ENCODE data around the gene ARL4C. TPM values are rescaled to one million over a fixed set of nuclear protein-coding genes. Genes with fewer than 3 reads are reported as not detected.

Gene ARL4C
- total RNA-seq, 6 donors from 2014 or later = 16.6 to 33.1 (median 20.1) TPM

DNA sequence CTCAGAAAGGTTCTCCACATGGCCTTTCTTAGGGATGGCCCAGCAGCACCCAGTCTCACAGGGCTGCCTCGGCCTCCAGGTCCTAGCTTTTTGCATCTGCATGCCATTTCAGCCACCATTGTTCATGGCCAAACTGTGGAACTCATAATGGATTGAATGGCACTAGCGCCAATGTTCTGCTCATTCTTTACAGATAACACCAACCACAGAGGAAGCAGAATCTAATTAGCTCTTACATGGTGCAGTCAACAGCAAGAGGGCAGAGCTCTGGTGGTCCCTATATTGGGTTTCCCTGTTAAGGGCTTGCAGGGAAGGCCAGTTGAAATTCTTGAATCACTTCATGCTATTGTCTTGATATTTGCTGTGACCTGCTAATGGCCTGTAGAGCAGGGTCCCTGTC is 45.6 kb downstream of the ARL4C start:
- WGBS, 2 donors = 93 to 95% methylated on average over 2 of the region's 2 CpGs
- TF ChIP-seq POLR2A (IDR thresholded peaks at IDR 0.05) (no peak), POLR2AphosphoS5 (IDR thresholded peaks at IDR 0.05) (no peak), EP300 (IDR thresholded peaks at IDR 0.05) (no peak)
- TF ChIP-seq, protein P1, sequence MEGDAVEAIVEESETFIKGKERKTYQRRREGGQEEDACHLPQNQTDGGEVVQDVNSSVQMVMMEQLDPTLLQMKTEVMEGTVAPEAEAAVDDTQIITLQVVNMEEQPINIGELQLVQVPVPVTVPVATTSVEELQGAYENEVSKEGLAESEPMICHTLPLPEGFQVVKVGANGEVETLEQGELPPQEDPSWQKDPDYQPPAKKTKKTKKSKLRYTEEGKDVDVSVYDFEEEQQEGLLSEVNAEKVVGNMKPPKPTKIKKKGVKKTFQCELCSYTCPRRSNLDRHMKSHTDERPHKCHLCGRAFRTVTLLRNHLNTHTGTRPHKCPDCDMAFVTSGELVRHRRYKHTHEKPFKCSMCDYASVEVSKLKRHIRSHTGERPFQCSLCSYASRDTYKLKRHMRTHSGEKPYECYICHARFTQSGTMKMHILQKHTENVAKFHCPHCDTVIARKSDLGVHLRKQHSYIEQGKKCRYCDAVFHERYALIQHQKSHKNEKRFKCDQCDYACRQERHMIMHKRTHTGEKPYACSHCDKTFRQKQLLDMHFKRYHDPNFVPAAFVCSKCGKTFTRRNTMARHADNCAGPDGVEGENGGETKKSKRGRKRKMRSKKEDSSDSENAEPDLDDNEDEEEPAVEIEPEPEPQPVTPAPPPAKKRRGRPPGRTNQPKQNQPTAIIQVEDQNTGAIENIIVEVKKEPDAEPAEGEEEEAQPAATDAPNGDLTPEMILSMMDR (IDR thresholded peaks at IDR 0.05) = no peak
- H3K27ac ChIP-seq = no peak overlapping the region
- H3K27me3 ChIP-seq = no peaks in the 10 kb centered on the region
- no peak overlapping the region for H3K4me3 ChIP-seq
- H3K36me3 ChIP-seq = no peaks in the 10 kb centered on the region
- H3K4me1 ChIP-seq = peaks cover 5% of the 10 kb centered on the region in 4 donors
- ATAC-seq (ENCODE audit: low FRiP score in 2 of 2) (no peak), DNase-seq (no peak)
- H3K9me3 ChIP-seq = no peaks in the 10 kb centered on the region

GRCh38 chr2:234450431-234451124 is 46.3 kb downstream of the ARL4C start:
- ATAC-seq (ENCODE audit: low FRiP score in 2 of 2) (no peak), DNase-seq (no peak)
- H3K4me1 ChIP-seq = peaks cover 5 to 10% (median 9%) of the 10 kb centered on the region in 4 donors
- no peak for TF ChIP-seq POLR2A (IDR thresholded peaks at IDR 0.05)
- TF ChIP-seq, protein P1 (IDR thresholded peaks at IDR 0.05) = no peak
- no peaks in the 10 kb centered on the region for H3K36me3 ChIP-seq
- H3K27ac ChIP-seq = no peak overlapping the region
- no peaks in the 10 kb centered on the region for H3K9me3 ChIP-seq
- WGBS, 2 donors = 79 to 82% methylated on average over 6 of the region's 6 CpGs
- H3K27me3 ChIP-seq = no peaks in the 10 kb centered on the region
- no peak overlapping the region for H3K4me3 ChIP-seq

GRCh38 chr2:234448506-234449184 is 48.2 kb downstream of the ARL4C start:
- no peak for ATAC-seq (ENCODE audit: low FRiP score in 2 of 2)

DNA sequence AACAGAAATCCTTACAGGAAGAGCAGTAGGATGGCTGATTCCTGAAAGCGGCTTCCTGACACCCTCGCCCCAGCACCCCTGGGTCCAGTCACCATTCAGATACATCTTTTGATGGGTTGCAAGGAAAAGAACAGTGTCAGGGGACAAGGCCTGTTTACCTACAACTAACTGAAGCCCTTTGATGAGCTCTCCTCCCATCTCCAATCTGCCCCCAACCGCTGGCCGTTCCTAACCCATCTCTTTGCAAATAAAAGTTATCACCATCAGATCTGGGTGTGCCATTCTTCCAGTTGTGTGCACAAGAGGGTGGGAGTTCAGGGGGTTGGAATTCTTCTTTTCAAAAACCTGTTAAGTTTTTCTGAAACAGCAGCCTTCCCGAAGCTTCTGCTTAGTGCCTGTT is 48.9 kb downstream of the ARL4C start:
- no peaks in the 10 kb centered on the region for H3K9me3 ChIP-seq
- WGBS, 2 donors = 70 to 93% methylated on average over 4 to 5 of the region's 5 CpGs
- H3K4me3 ChIP-seq = no peak overlapping the region
- TF ChIP-seq, protein P1 (IDR thresholded peaks at IDR 0.05) = no peak
- no peak for TF ChIP-seq POLR2A (IDR thresholded peaks at IDR 0.05)
- TF ChIP-seq EP300 (IDR thresholded peaks at IDR 0.05) = no peak
- TF ChIP-seq POLR2AphosphoS5 (IDR thresholded peaks at IDR 0.05) = no peak
- H3K27me3 ChIP-seq = no peaks in the 10 kb centered on the region
- H3K4me1 ChIP-seq = peaks cover 10 to 22% (median 19%) of the 10 kb centered on the region in 4 donors
- DNase-seq = no peak
- no peak overlapping the region for H3K27ac ChIP-seq
- ATAC-seq (ENCODE audit: low FRiP score in 2 of 2) = no peak
- no peaks in the 10 kb centered on the region for H3K36me3 ChIP-seq

More at GRCh38 chr2:234448506-234449184, 48.2 kb downstream of the ARL4C start:
- H3K4me1 ChIP-seq = peaks cover 10 to 22% (median 19%) of the 10 kb centered on the region in 4 donors
- H3K27ac ChIP-seq = no peak overlapping the region
- H3K27me3 ChIP-seq = no peaks in the 10 kb centered on the region
- no peak overlapping the region for H3K4me3 ChIP-seq
- no peaks in the 10 kb centered on the region for H3K9me3 ChIP-seq
- H3K36me3 ChIP-seq = no peaks in the 10 kb centered on the region
- WGBS, 2 donors = 76 to 80% methylated on average over 13 of the region's 13 CpGs
- no peak for TF ChIP-seq EP300 (IDR thresholded peaks at IDR 0.05)
- TF ChIP-seq, protein P1 (IDR thresholded peaks at IDR 0.05) = no peak
- TF ChIP-seq POLR2AphosphoS5 (IDR thresholded peaks at IDR 0.05) = no peak
- TF ChIP-seq POLR2A (IDR thresholded peaks at IDR 0.05) = no peak
- no peak for DNase-seq
